COLO668 (cell line): Measurements from ENCODE around the gene KLK7.
"Not testable (repeated sequence)": the region's sequence is repeated elsewhere in the genome, so short reads cannot be mapped to it uniquely, and the experiment has no call there.

Experiments used
- DNase-seq: peaks from one replicate; lab custom pipeline; 2025; ENCODE audit not compliant: unreplicated experiment; lab: John Stamatoyannopoulos, UW

Gene KLK7

GRCh38 chr19:51012661-51013190 lies 29.0 kb upstream of the KLK7 start:
- no peak for DNase-seq

DNA sequence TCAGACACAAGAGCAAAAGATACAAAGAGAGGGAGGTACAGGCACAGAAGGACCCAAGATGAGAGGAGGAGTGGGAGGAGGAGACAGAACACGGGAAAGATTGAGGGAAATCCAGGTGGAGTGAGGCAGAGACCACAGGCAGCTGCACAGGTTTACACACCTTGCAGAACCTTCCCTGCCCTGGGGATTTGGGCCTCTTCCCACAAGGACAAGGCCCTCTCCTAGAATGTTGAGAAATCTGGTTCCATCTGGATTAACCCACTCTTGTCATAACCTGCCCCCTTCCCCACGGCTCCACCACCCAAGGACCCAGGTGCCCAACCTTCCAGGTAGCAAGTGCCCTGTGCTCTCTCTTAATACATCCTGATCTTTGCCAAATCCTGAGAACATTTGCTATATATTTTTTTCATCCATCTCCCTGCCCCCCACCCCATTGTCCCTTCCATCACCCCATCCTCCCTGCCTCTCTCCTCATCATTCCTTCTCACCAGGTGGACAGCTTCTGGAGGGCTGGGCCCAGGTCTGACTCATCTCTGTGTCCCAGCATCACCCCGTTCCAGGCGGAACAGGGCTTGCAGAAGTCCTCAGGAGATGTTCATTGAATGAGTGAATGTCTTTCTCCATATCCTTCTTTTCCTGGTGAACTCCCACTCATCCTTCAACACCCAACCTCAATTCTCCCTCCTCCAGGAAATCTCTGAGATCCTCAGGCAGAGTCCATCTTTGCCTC lies 26.5 kb upstream of the KLK7 start:
- DNase-seq = no peak

DNA sequence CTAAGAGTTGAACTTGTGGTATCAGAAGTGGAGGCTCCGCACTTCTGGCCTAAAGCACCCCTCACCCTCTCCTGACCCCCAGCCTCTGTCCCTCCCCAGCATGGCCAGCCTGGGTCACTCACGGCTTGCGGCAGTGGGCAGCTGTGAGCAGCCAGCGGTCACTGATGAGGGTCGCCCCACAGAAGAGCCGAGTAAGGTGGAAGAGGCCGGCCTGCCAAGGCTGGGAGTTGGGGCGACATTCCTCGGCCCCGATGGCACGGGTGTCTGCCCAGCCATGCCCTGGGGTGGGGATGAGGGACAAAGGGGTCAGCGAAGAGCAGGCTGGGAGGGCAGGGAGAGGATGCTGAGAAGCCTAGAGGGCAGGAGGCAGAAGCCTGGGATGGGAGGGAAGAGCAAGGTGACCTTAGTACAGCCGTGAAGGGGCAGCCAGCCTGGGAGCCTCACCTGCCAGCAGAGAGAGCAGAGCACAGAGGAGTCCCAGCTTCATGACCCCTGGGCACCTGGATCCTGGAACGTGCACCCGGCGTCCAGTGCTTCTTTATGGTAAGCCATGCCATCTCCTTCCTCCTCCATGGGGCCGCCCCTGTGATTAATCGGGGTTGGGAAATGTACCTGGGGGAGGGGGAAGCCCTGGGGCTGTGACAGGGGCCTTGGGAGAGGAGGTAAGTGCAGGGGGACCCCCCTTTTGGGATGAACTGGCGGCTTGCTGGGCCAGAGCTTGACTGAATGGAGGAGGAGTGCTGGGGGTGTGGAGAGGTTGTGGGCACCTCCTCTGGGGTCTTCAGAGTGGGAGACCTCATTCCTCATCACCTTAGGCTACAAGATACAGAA lies 25.6 kb upstream of the KLK7 start:
- no peak for DNase-seq

- DNase-seq = no peak
Observed at GRCh38 chr19:51007488-51007887, 23.8 kb upstream of the KLK7 start.

DNA sequence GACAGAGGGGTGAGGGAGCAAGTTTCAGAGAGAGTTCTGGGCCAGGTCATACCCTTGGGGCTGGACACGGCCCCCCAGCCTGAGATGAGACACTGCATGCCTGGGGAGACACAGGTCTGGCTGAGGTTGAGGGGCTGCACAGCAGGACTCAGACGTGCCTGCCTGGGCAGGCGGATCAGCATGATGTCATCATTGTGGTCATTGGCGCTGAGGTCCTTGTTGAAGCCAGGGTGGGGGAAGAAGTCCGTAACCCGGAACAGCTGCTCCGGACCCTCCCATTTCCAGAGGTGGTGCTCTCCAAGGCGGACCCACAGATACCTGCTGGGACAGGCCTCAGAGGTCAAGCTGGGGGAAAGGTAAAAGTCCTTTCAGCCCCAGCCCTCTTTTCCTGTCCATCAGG lies 22.7 kb upstream of the KLK7 start:
- DNase-seq = no peak

- DNase-seq = no peak
Observed at GRCh38 chr19:51005248-51005647, 21.5 kb upstream of the KLK7 start.

DNA sequence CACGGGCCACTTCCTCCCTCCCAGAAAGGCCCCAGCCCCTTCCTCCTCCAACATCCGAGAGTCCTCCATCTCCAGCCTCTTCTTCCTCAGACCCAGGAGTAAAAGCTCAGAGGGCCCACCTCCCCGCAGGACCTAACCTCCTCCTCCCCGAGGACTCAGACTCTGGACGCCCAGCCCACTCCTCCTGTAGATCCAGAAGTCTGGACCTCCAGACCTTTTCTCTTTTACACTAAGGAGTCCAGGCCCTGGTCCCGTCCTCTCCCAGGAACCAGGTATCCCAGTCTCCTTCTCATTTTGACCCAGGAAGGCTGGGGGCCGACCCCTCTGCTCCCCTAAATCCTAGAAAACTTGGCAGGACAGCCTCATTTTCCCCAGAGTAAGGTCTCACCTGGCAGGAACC lies 19.6 kb upstream of the KLK7 start:
- no peak for DNase-seq

DNA sequence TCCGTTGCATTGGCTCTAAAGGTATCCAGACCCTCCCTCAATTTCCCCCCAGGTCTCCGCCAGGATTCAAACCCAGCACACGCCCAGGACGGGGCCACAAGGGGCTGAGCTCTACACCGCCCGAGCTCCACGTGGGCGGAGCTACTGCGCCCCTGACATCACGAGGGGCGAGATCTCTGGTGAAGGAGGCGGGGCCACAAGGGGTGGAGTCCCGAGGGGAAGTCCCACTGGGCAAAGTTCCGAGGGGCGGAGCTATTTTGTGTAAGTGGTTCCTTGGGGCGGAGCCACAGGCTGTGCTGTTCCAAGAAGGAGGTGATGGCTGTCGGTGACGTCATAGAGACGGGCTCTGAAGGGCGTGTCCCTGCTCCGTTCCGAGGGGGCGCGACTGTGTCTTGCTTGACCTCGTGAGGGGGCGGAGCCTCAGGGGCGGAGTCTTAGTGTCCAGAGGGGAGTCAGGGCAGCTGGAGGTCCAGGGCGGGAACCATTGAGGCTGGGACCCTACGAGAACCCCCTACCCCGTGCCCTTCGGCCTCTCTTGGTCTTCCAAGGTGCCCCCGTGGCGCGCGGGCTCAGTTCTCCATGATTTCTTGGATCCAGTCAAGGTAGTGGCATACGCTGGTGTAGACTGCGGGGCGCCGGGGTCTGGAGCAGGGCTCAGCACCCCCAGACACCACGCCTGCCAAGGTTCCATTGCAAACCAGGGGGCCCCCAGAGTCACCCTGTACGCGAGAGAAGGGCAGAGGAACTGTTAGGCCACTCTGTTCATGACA lies 19.0 kb upstream of the KLK7 start:
- peak; percentile 25 for DNase-seq

DNA sequence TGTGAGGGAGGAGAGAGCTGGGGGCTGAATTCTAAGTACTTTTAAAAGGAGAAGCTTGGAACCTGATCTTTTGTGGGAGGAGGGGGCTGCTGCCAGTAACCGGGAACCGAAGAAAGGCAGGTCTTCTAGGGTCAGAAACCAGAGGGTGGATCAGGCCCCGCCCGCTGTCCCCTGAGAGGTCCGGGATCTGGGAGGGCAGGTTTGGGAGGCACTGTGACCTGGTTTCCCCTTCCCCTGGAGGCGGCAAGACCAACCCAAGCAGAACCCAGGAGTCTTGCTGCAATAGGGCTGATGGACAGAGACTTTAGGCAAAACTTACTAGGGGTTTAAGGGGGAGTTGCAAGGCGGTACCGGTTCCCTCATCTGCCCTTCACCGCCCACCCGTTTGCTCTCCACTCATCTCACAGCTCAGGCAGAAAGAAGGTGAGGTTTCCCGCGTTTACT lies 18.4 kb upstream of the KLK7 start:
- no peak for DNase-seq

- DNase-seq = no peak
Observed at GRCh38 chr19:51001515-51001914, 17.8 kb upstream of the KLK7 start, which contains the start of gene KLK8. KLK8 (minus strand) TSS chr19:51001604; CDS start chr19:51001167, 437 bp downstream.

DNA sequence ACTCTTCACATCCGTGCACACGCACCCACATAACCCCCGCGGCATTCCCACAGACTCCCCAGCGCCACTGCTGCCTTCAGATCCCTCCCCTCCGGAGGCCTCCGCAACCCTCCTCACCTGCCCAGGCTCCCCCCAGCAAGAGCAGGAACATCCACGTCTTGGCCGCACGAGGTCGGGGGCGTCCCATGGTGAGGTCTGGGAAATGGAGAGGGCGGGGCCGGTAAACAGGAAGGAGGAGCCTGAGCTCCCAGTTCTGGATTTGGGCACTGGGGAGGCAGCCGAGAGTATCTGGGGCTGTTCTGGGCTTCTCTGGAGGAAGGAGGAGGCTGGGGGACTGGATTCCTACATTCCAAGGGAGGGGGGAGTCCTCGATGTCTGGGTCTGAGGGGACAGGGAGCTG lies 17.3 kb upstream of the KLK7 start:
- no peak for DNase-seq

DNA sequence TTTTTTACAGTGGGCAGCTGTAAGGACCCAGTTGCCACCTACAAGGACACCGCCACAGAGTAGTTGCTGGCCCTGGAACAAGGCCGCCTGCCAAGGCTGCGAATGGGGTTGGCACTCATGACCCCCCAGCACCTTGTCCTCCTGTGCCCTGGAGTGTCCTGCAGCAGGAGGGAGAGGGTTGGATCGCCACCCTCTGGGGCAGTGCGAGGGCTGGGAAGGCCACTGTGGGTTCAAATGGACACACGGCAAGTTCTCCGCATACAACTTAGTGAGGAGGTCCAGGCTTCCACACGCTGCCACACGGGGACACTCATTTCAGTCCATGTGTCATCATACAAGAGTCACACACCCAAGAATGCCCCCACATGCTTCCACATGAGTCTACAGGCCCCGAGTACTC lies 16.7 kb upstream of the KLK7 start:
- no peak for DNase-seq

GRCh38 chr19:50998686-50999085 lies 15.0 kb upstream of the KLK7 start:
- no peak for DNase-seq

DNA sequence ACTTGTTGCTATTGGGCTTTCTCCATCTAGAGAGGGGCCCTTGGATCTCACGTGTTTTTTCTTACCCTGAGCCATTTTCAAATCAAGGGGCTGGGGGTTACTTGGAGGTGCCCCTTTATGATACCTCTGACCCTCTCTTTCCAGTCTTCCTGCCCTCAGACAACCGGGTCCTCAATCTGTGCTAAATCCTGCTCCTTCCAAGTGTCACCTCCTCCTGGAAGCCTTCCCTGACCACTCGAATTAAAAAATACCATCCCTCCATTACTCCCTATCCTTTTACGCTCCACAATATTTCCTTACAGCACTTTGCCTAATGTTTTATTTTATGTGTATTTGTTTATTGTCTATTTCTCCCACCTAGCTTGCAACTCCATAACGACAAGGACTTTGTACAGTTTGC lies 14.3 kb upstream of the KLK7 start:
- no peak for DNase-seq

DNA sequence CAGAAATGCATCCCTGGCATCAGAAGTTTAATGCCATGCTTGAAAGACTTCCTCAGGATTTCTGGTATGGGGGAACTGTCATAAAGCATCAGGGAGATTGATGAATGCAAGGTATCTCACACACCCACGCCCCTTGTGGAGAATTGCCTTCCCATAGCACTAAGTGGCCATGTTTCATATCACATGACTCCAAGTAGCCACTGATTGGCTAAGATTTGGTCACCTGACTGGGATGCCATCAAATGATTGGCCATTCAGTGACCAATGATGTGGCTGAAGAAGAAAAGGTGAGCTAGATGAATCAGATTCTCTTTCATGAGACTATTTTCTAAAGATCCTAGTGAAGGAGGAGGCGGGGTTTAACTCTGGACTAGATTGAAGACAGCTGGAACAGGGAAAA lies 10.4 kb upstream of the KLK7 start:
- no peak for DNase-seq

GRCh38 chr19:50992666-50993035 lies 8.9 kb upstream of the KLK7 start:
- DNase-seq = no peak

- not testable (repeated sequence) for DNase-seq
Observed at GRCh38 chr19:50984416-50984815, 699 bp upstream of the KLK7 start.

DNA sequence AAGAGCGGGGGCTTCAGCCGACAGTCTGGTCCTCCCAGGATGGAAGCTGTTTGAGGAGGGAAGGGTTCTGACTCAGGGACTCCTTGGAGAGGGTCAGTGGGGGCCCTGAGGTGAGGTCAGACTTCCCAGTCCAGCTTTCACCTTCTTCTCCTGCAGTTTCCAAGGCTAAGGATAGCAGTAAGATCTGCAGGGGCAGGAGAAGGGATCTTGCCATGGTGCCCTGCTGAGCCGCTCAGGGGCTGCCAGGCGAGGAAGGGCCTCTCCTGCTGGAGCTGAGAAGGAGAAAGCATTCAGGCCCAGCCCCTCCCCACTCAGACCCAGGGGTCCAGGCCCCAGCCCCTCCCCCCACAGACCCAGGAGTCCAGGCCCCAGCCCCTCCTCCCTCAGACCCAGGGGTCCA lies 1.5 kb downstream of the KLK7 start:
- no peak for DNase-seq

GRCh38 chr19:50981587-50982146 lies 2.0 kb downstream of the KLK7 start:
- DNase-seq = no peak

DNA sequence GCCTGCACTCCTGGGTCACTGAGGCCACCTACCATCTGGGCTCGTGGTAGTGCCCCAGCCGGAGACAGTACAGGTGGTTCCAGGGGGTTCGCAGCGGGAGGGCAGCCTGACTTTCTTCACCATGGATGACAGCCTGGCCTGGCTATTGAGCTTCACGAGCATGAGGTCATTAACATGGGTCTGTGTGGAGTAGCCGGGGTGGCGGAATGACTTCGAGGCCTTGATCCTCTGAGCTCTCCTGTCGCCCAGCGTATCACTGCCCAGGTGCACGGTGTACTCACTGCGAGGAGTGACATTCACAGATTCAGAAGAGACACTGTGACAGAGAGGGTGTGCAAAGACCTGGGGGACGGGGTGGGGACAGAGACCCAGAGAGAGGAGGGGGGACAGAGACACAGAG lies 3.5 kb downstream of the KLK7 start:
- no peak for DNase-seq

DNA sequence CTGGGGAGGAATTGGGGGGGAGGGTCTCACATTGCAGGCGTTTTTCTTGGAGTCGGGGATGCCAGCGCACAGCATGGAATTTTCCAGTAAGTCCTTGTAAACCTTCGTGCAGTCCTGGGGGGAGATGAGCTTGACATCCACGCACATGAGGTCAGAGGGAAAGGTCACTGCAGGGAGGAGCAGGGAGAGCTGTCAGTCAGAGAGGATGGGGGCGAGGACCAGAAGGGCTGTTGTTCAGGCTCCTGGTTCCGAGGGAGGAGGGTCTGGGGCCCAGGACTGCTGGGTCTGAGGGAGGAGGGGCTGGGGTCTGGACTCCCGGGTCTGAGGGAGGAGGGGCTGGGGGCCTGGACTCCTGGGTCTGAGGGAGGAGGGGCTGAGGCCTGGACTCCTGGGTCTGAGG lies 4.0 kb downstream of the KLK7 start:
- DNase-seq = no peak
